Ramos (cell line): ENCODE measurements around the gene VPS41.

ENCODE experiments used
- in situ Hi-C: fragments of 300-500 bp; cut with MboI; formaldehyde crosslinking; loops from one replicate; pipeline ENCODE4 v1.14.3; 2022; ENCODE audit warnings: low sequenced_read_pairs; ENCODE audit not compliant: unreplicated experiment

Gene VPS41

GRCh38 chr7:38909870-38910269, 879 bp upstream of the VPS41 start:
- in situ Hi-C loops: no loop called here

GRCh38 chr7:38907766-38908165, 1.2 kb downstream of the VPS41 start:
- in situ Hi-C loops: no loop called here

DNA sequence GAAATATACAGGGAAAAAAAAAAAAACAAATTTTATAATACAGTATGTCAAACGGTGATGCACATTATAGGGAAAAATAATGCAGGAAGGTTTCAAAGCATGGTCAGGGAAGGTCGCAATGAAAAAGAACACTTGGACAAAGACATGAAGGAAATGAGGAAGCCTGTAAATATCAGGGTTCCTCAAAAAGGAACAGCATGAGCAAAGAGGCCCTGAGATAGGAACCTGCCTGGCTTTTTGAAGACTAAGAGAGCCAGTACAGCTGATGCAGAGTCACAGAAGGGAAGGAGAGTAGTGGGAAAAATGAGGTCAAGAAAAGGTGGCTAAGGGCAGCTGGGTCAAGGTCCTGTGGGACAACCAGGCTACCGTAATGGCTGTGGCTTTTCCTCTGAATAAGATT, 1.9 kb downstream of the VPS41 start:
- in situ Hi-C loops: no loop called here

- in situ Hi-C loops: no loop called here
These were observed 3.8 kb downstream of the VPS41 start for GRCh38 chr7:38905056-38905759.

- in situ Hi-C loops: no loop called here
These were observed 5.9 kb downstream of the VPS41 start for GRCh38 chr7:38903057-38903456.

DNA sequence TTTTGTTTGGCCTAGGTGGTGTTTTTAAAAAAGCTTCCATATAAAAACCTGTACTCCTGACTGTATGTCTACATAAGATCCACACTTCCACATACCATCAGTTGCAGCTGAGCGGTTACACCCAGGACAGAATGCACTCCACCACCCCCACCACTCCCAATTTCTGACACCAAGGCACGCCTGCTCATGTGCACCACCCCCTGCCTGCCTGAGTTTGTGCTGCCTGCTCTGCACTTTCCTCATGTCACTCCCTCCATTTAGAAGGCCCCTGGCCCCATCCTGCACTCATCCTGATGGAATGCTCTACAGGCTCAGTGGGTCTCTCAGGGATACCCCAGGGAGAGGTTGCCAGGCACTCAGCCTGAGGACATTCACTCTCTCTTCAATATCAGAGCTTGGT, 6.5 kb downstream of the VPS41 start:
- in situ Hi-C loops: no loop called here

DNA sequence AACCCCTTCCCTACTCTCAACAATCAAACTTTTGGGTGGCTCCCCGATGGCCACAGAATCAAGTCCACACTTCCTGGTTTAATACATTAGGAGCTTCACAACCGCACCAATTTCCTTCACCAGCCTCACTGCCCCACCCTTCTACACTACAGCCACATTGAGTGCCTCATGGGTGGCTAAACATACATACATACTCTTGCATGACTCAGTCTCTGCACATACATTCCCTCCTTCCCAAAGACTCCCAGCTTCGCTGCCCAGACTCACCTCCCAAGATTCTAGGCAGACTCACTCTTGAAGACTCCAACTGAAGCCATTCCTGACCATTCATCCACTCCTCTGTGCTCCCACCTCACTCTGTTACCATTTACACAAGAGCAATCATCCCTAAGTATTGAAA, 15.9 kb downstream of the VPS41 start:
- in situ Hi-C loops: no loop called here

DNA sequence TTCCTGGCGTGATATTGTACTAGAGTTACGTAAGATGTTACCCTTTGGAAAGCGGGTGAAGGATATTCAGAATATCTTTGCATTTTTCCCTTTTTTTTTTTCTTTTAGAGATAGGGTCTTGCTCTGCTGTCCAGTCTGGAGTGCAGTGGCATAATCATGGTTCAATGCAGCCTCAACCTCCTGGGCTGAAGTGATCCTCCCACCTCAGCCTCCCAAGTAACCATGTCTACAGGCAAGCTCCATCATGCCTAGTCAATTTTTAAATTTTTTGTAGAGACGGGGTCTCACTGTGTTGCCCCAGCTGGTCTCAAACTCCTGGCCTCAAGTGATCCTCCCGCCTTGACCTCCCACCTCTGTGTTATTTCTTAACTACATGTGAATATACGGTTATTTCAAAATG, 18.4 kb downstream of the VPS41 start:
- in situ Hi-C loops: no loop called here

DNA sequence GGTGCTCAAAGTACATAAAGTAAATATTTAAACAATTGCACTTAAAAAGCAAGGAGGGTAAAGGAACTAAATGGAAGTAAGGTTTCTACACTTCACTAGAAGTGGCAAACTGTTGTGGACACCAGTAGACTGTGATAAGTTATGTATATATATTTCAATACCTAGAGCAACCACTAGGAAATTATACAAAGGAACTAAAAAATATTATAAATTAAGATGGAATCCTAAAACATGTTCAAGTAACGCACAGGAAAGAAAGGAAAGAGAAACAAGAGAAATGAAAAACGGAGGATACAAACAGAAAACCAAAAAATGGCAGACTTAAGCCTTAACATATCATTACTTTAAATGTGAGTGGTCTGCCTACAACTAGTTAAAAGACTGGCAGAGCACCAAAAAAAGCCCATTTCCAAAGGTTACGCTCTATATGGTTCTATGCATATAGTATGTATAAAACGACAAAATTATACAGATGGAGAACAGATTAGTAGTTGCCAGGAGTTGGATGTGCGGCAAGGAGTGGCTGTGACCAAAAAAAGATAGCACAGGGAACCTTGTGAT, 19.0 kb downstream of the VPS41 start:
- in situ Hi-C loops: no loop called here

- in situ Hi-C loops: no loop called here
These were observed 19.9 kb downstream of the VPS41 start for GRCh38 chr7:38889079-38889478.

GRCh38 chr7:38886265-38886664, 22.7 kb downstream of the VPS41 start:
- in situ Hi-C loops: no loop called here

GRCh38 chr7:38883706-38884105, 25.3 kb downstream of the VPS41 start:
- in situ Hi-C loops: no loop called here

DNA sequence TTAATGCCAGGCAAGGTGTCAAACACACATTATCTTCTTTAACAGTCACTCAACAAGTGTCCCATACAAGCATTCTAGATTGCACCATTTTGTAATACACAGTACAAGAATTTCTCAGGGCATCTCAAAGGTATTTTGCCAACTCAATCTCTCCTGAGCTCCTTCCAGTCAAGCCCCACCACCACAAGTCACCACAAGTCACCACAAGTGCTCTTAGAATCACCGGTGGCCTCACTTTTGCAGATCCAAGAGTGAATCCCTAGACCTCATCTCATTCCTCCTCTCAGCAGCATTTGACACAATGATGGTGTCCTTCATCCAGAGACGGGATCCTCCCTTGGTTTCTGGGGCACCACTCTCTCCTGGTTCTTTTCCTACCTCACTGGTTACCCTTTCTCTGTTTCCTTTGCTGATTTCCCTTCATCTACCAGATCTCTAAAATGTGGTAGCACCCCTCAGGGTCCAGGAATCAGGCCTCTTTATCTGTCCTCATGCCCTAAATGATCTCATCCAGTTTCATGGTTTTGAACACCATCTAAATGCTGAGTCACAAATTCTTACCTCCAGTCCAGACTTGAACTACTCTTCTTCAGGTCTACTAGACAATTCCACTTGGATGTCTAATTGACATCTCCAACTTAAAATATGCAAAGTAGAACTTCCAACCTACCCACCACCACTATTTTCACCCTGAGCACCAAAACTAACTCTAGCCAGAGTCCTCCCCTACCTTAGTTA, 26.9 kb downstream of the VPS41 start:
- in situ Hi-C loops: no loop called here

GRCh38 chr7:38881015-38881414, 28.0 kb downstream of the VPS41 start:
- in situ Hi-C loops: no loop called here

- in situ Hi-C loops: no loop called here
These were observed 28.5 kb downstream of the VPS41 start for GRCh38 chr7:38880454-38880853.

- in situ Hi-C loops: no loop called here
These were observed 29.0 kb downstream of the VPS41 start for GRCh38 chr7:38880035-38880434.

GRCh38 chr7:38878694-38879457, 30.1 kb downstream of the VPS41 start:
- in situ Hi-C loops: no loop called here

- in situ Hi-C loops: no loop called here
These were observed 35.6 kb downstream of the VPS41 start for GRCh38 chr7:38873433-38873832.

GRCh38 chr7:38872202-38872601, 36.8 kb downstream of the VPS41 start:
- in situ Hi-C loops: no loop called here

- in situ Hi-C loops: no loop called here
These were observed 38.8 kb downstream of the VPS41 start for GRCh38 chr7:38870147-38870546.
